GM21737 (cell line): ENCODE data around the gene TYRP1.

Experiments used
- ATAC-seq: cut with Tn5 transposase; IDR thresholded peaks from one replicate; pipeline ENCODE4 v1.9.1; 2021; ENCODE audit warnings: mild to moderate bottlenecking, moderate library complexity; ENCODE audit not compliant: unreplicated experiment

Gene TYRP1

GRCh38 chr9:12696931-12697622 is 3.9 kb downstream of the TYRP1 start:
- ATAC-seq = no peak

- no peak for ATAC-seq
Observed at GRCh38 chr9:12697719-12698118, 4.5 kb downstream of the TYRP1 start.

- ATAC-seq = no peak
Observed at GRCh38 chr9:12698266-12698665, 5.1 kb downstream of the TYRP1 start.

- ATAC-seq = no peak
Observed at GRCh38 chr9:12698986-12699385, 5.8 kb downstream of the TYRP1 start.

- ATAC-seq = no peak
Observed at GRCh38 chr9:12699529-12699928, 6.3 kb downstream of the TYRP1 start.

GRCh38 chr9:12701126-12701525 is 7.9 kb downstream of the TYRP1 start:
- ATAC-seq = no peak

- no peak for ATAC-seq
Observed at GRCh38 chr9:12702160-12702758, 9.1 kb downstream of the TYRP1 start.

- ATAC-seq = no peak
Observed at GRCh38 chr9:12703996-12704395, 10.8 kb downstream of the TYRP1 start.

- ATAC-seq = no peak
Observed at GRCh38 chr9:12705738-12706391, 12.7 kb downstream of the TYRP1 start.

GRCh38 chr9:12708562-12709298 is 15.5 kb downstream of the TYRP1 start:
- ATAC-seq = no peak

- ATAC-seq = no peak
Observed at GRCh38 chr9:12712532-12712931, 19.3 kb downstream of the TYRP1 start.

GRCh38 chr9:12715268-12715667 is 22.1 kb downstream of the TYRP1 start:
- ATAC-seq = no peak

- no peak for ATAC-seq
Observed at GRCh38 chr9:12716823-12717600, 23.8 kb downstream of the TYRP1 start.

GRCh38 chr9:12717907-12718306 is 24.7 kb downstream of the TYRP1 start:
- no peak for ATAC-seq

GRCh38 chr9:12718482-12719026 is 25.4 kb downstream of the TYRP1 start:
- ATAC-seq = no peak

GRCh38 chr9:12719431-12719830 is 26.2 kb downstream of the TYRP1 start:
- no peak for ATAC-seq

- no peak for ATAC-seq
Observed at GRCh38 chr9:12720551-12720950, 27.4 kb downstream of the TYRP1 start.

GRCh38 chr9:12722131-12722530 is 28.9 kb downstream of the TYRP1 start:
- no peak for ATAC-seq

GRCh38 chr9:12723409-12724028 is 30.3 kb downstream of the TYRP1 start:
- ATAC-seq = no peak

- no peak for ATAC-seq
Observed at GRCh38 chr9:12726795-12727194, 33.6 kb downstream of the TYRP1 start.
